ENCODE results near the gene DYRK2. TPM values are rescaled to one million over a fixed set of nuclear protein-coding genes. Genes with fewer than 3 reads are reported as not detected.

The DYRK2 gene
- total and polyA plus RNA-seq, 7 donors, result 17.6 to 32.8 (median 26.0) TPM

- peaks cover 0 to 51% (median 41%) of the 10 kb centered on the region in 4 donors for H3K4me1 ChIP-seq
- intact Hi-C loops (cut with DNase I), result loop anchor here (2.0 to 5.0 kb wide), 5 partner anchors 30 to 292 kb away; no protein-coding TSS in a partner anchor
Observed at GRCh38 chr12:67649261-67649569, 670 bp downstream of the DYRK2 start.

GRCh38 chr12:67649570-67650387 is 1.2 kb downstream of the DYRK2 start:
- WGBS, 2 donors, result 0 to 1% methylated on average over 65 of the region's 65 CpGs
- H3K4me1 ChIP-seq, result peaks cover 0 to 57% (median 45%) of the 10 kb centered on the region in 4 donors
- intact Hi-C loops (cut with DNase I), result loop anchor here (2.0 to 10.0 kb wide), 8 partner anchors 29 to 385 kb away; partner anchors contain the start of gene CAND1

More at GRCh38 chr12:67649261-67649569, 670 bp downstream of the DYRK2 start:
- 0% methylated on average over 41 of the region's 41 CpGs for WGBS, 2 donors
- H3K27ac ChIP-seq, result peak overlapping the region; percentile 97 to 100 (median 98)
- TF ChIP-seq EP300 (IDR thresholded peaks at IDR 0.05) (no peak), POLR2AphosphoS5 (IDR thresholded peaks at IDR 0.05) (no peak), POLR2A (IDR thresholded peaks at IDR 0.05) (no peak)
- TF ChIP-seq, protein P1, sequence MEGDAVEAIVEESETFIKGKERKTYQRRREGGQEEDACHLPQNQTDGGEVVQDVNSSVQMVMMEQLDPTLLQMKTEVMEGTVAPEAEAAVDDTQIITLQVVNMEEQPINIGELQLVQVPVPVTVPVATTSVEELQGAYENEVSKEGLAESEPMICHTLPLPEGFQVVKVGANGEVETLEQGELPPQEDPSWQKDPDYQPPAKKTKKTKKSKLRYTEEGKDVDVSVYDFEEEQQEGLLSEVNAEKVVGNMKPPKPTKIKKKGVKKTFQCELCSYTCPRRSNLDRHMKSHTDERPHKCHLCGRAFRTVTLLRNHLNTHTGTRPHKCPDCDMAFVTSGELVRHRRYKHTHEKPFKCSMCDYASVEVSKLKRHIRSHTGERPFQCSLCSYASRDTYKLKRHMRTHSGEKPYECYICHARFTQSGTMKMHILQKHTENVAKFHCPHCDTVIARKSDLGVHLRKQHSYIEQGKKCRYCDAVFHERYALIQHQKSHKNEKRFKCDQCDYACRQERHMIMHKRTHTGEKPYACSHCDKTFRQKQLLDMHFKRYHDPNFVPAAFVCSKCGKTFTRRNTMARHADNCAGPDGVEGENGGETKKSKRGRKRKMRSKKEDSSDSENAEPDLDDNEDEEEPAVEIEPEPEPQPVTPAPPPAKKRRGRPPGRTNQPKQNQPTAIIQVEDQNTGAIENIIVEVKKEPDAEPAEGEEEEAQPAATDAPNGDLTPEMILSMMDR (IDR thresholded peaks at IDR 0.05), result no peak
- no peak for DNase-seq
- no peaks in the 10 kb centered on the region for H3K36me3 ChIP-seq
- peak overlapping the region; percentile 92 to 100 (median 98) for H3K4me3 ChIP-seq
- H3K27me3 ChIP-seq, result no peaks in the 10 kb centered on the region
- H3K9me3 ChIP-seq, result no peaks in the 10 kb centered on the region

GRCh38 chr12:67650388-67651131 is 2.0 kb downstream of the DYRK2 start:
- H3K27ac ChIP-seq, result peak overlapping the region; percentile 97 to 100 (median 98)
- DNase-seq, result no peak
- no peaks in the 10 kb centered on the region for H3K27me3 ChIP-seq
- H3K4me1 ChIP-seq, result peaks cover 0 to 65% (median 49%) of the 10 kb centered on the region in 4 donors
- TF ChIP-seq, protein P1 (IDR thresholded peaks at IDR 0.05), result no peak
- no peak for TF ChIP-seq POLR2A (IDR thresholded peaks at IDR 0.05)
- no peak for TF ChIP-seq POLR2AphosphoS5 (IDR thresholded peaks at IDR 0.05)
- no peak for TF ChIP-seq EP300 (IDR thresholded peaks at IDR 0.05)
- H3K4me3 ChIP-seq, result peak overlapping the region; percentile 92 to 100 (median 98)
- no peaks in the 10 kb centered on the region for H3K9me3 ChIP-seq
- 15 to 26% methylated on average over 11 of the region's 11 CpGs for WGBS, 2 donors
- no peaks in the 10 kb centered on the region for H3K36me3 ChIP-seq
- intact Hi-C loops (cut with DNase I), result loop anchor here (2.0 to 10.0 kb wide), 3 partner anchors 178 to 386 kb away; partner anchors contain the start of gene CAND1

More at GRCh38 chr12:67649570-67650387, 1.2 kb downstream of the DYRK2 start:
- H3K4me3 ChIP-seq, result peak overlapping the region; percentile 92 to 100 (median 98)
- H3K9me3 ChIP-seq, result no peaks in the 10 kb centered on the region
- no peaks in the 10 kb centered on the region for H3K36me3 ChIP-seq
- H3K27ac ChIP-seq, result peak overlapping the region; percentile 97 to 100 (median 98)
- DNase-seq, result peak; percentile 74
- H3K27me3 ChIP-seq, result no peaks in the 10 kb centered on the region
- TF ChIP-seq, protein P1 (IDR thresholded peaks at IDR 0.05), result no peak
- TF ChIP-seq POLR2A (IDR thresholded peaks at IDR 0.05) (no peak), POLR2AphosphoS5 (IDR thresholded peaks at IDR 0.05) (no peak)

GRCh38 chr12:67651132-67651695 is 2.7 kb downstream of the DYRK2 start:
- intact Hi-C loops (cut with DNase I), result loop anchor here (2.0 to 10.0 kb wide), 3 partner anchors 178 to 386 kb away; partner anchors contain the start of gene CAND1
- no peaks in the 10 kb centered on the region for H3K36me3 ChIP-seq
- H3K4me3 ChIP-seq, result peak overlapping the region in 3 of 4 donors; percentile 97 to 100 (median 98)
- no peaks in the 10 kb centered on the region for H3K9me3 ChIP-seq
- H3K27ac ChIP-seq, result peak overlapping the region; percentile 97 to 100 (median 98)
- H3K4me1 ChIP-seq, result peaks cover 0 to 71% (median 55%) of the 10 kb centered on the region in 4 donors
- no peaks in the 10 kb centered on the region for H3K27me3 ChIP-seq
- TF ChIP-seq POLR2A (IDR thresholded peaks at IDR 0.05) (no peak), EP300 (IDR thresholded peaks at IDR 0.05) (no peak)
- TF ChIP-seq, protein P1 (IDR thresholded peaks at IDR 0.05), result peak in 3 of 4 experiments; percentile 28 to 38 (median 29)
- DNase-seq, result no peak
- WGBS, 2 donors, result 30 to 39% methylated on average over 5 of the region's 5 CpGs
